SW 1271 (cell line): ENCODE results near the gene TET3.
A peak's percentile ranks its signal among the peaks of the same experiment; 100 is the strongest.

Experiments
- DNase-seq, 2 experiments: peaks; one replicate each; lab custom pipeline; 2025; lab: John Stamatoyannopoulos, UW

TET3 gene

GRCh38 chr2:73965053-73965452 is 19.7 kb upstream of the TET3 start:
- DNase-seq, result no peak

GRCh38 chr2:73968357-73968937 is 16.3 kb upstream of the TET3 start:
- no peak for DNase-seq

- DNase-seq, result no peak
These were observed 15.4 kb upstream of the TET3 start for GRCh38 chr2:73969356-73969755.

GRCh38 chr2:73970141-73970803 is 14.4 kb upstream of the TET3 start:
- DNase-seq, result no peak

- DNase-seq, result no peak
These were observed 13.7 kb upstream of the TET3 start for GRCh38 chr2:73970850-73971471.

GRCh38 chr2:73971722-73972121 is 13.0 kb upstream of the TET3 start:
- no peak for DNase-seq

GRCh38 chr2:73972846-73973245 is 11.9 kb upstream of the TET3 start:
- DNase-seq, result no peak

GRCh38 chr2:73975731-73976130 is 9.0 kb upstream of the TET3 start:
- no peak for DNase-seq

GRCh38 chr2:73976803-73977202 is 7.9 kb upstream of the TET3 start:
- no peak for DNase-seq

- no peak for DNase-seq
These were observed 7.2 kb upstream of the TET3 start for GRCh38 chr2:73977466-73977865.

- DNase-seq, result no peak
These were observed 5.7 kb upstream of the TET3 start for GRCh38 chr2:73979021-73979420.

GRCh38 chr2:73979686-73980085 is 5.0 kb upstream of the TET3 start:
- DNase-seq, result peak; percentile 56 to 58

- no peak for DNase-seq
These were observed 4.1 kb upstream of the TET3 start for GRCh38 chr2:73980566-73980965.

- no peak for DNase-seq
These were observed 3.4 kb upstream of the TET3 start for GRCh38 chr2:73981081-73982001.

GRCh38 chr2:73982140-73982617 is 2.5 kb upstream of the TET3 start:
- no peak for DNase-seq

- peak in 1 of 2 experiments; percentile 10 for DNase-seq
These were observed 1.1 kb upstream of the TET3 start for GRCh38 chr2:73983322-73984202.

- peak in 1 of 2 experiments; percentile 5 for DNase-seq
These were observed 205 bp downstream of the TET3 start for GRCh38 chr2:73984922-73985307.

GRCh38 chr2:73985308-73986084 is 786 bp downstream of the TET3 start:
- no peak for DNase-seq

GRCh38 chr2:73986085-73986681 is 1.5 kb downstream of the TET3 start:
- DNase-seq, result no peak
